Uterus (tissue), 4 donors: Measurements from ENCODE around the gene PAK1. TPM values are rescaled to one million over a fixed set of nuclear protein-coding genes. Genes with fewer than 3 reads are reported as not detected.

Experiments
- DNase-seq, 2 donors: peaks; one replicate each; pipeline ENCODE4 v3.0.0-alpha.2; 2019 to 2020
- H3K27ac ChIP-seq, 2 donors: fragments of 200-600 bp; sonication (generic); 1 replicate in 1 of 2; 2 replicates in 1 of 2; pipeline ENCODE4 v1.5.1; 2016 to 2018
- H3K27me3 ChIP-seq, 2 donors: fragments of 200-600 bp; sonication (generic); one replicate each; pipeline ENCODE4 v1.5.1; 2018 to 2019; ENCODE audit warnings: control low read depth in 1 of 2
- H3K36me3 ChIP-seq, 2 donors: fragments of 200-600 bp; sonication (generic); one replicate each; pipeline ENCODE4 v1.5.1; 2019; ENCODE audit warnings: control low read depth in 1 of 2
- H3K4me1 ChIP-seq, 2 donors: fragments of 200-600 bp; sonication (generic); one replicate each; pipeline ENCODE4 v1.5.1; 2018 to 2019; ENCODE audit warnings: control low read depth in 1 of 2
- H3K4me3 ChIP-seq, 2 donors: fragments of 200-600 bp; sonication (generic); 1 replicate in 1 of 2; 2 replicates in 1 of 2; pipeline ENCODE4 v1.5.1; 2018 to 2019; ENCODE audit warnings: mild to moderate bottlenecking in 1 of 2
- H3K9me3 ChIP-seq, 2 donors: fragments of 200-600 bp; sonication (generic); one replicate each; pipeline ENCODE4 v1.5.1; 2019; ENCODE audit warnings: control low read depth in 1 of 2
- POLR2A ChIP-seq, 2 donors: fragments of 450-650 bp; IDR thresholded peaks; one replicate each; pipeline ENCODE4 v1.6.1; 2016; ENCODE audit warnings: antibody characterized with exemption in 2 of 2, mild to moderate bottlenecking in 1 of 2, moderate library complexity in 1 of 2
- intact Hi-C: fragments of 100-400 bp; cut with DNase I; formaldehyde crosslinking; loops from one replicate; pipeline ENCODE4 v1.15.1; 2023; ENCODE audit warnings: low total_unique reads
- total RNA-seq, 4 donors: library from RNA; depleted of rRNA in 3 of 4; stranded (reverse); fragments of >200 nt in 3 of 4; gene quantifications; one replicate each; pipeline versions ENCODE4 v1.1.0 to v1.2.4, GENCODE V29; 2014 to 2023
- TF ChIP-seq, protein P1 (sequence below), 4 experiments: fragments of 200-600 bp in 2 of 4; fragments of 450-650 bp in 2 of 4; sonication (generic) in 2 of 4; IDR thresholded peaks; one replicate each; pipeline ENCODE4 v1.5.1; 2016 to 2019; ENCODE audit warnings: antibody characterized with exemption in 4 of 4, mild to moderate bottlenecking in 2 of 4, moderate library complexity in 1 of 4
- donor health status: DM: yes; HTN: yes; CAD: no.

The PAK1 gene
- total RNA-seq, 4 donors from 2014 or later: 17.4 to 55.2 (median 35.7) TPM

GRCh38 chr11:77411137-77411707, 62.7 kb downstream of the PAK1 start:
- intact Hi-C loops: no loop called here
- no peak for TF ChIP-seq POLR2A (IDR thresholded peaks at IDR 0.05)
- TF ChIP-seq, protein P1, sequence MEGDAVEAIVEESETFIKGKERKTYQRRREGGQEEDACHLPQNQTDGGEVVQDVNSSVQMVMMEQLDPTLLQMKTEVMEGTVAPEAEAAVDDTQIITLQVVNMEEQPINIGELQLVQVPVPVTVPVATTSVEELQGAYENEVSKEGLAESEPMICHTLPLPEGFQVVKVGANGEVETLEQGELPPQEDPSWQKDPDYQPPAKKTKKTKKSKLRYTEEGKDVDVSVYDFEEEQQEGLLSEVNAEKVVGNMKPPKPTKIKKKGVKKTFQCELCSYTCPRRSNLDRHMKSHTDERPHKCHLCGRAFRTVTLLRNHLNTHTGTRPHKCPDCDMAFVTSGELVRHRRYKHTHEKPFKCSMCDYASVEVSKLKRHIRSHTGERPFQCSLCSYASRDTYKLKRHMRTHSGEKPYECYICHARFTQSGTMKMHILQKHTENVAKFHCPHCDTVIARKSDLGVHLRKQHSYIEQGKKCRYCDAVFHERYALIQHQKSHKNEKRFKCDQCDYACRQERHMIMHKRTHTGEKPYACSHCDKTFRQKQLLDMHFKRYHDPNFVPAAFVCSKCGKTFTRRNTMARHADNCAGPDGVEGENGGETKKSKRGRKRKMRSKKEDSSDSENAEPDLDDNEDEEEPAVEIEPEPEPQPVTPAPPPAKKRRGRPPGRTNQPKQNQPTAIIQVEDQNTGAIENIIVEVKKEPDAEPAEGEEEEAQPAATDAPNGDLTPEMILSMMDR (IDR thresholded peaks at IDR 0.05): no peak
- Histone ChIP-seq H3K4me1 (peaks cover 3 to 5% of the 10 kb centered on the region in 2 donors), H3K4me3 (peak overlapping the region; percentile 42 to 50), H3K9me3 (no peaks in the 10 kb centered on the region), H3K36me3 (no peaks in the 10 kb centered on the region), H3K27me3 (no peaks in the 10 kb centered on the region), H3K27ac (peak overlapping the region; percentile 84 to 90)
- DNase-seq: peak; percentile 18 to 20

DNA sequence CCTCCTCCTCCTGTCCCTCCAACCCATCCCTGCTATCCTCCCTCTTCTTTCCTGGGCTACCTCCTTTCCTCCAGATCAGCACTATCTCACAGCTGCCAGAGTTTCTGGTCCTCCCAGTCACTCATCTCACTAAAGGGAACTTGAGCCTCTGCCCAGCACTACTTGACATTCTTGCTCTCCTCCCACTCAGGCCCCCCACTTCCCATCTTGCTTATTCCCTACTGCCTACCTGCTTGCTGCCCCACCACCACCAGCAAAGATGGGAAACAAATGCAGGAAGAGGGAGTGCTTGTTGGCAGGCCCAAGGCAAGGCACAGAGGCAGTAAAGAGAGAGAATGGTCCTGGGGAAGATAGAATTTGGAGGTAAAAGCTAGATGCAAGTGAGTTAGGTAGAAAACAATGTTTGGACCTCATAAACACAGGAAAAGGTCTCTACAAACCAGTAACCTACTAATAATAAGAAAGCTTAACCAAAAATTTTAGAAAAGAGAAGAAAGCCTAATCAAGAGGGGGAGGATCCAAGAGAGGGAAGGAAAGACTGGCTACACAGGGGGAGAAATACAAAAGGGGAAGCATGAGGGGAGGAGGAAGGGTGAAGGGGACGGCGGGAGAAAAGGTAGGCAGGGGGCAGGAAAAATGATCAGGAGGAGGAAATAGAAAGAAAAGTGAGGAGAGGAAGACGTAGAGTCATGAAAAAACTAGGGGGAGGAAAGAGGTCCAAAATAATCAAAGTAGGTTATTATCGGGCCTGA, 63.6 kb downstream of the PAK1 start:
- H3K27me3 ChIP-seq: no peaks in the 10 kb centered on the region
- H3K36me3 ChIP-seq: no peaks in the 10 kb centered on the region
- intact Hi-C loops: no loop called here
- no peak overlapping the region for H3K4me3 ChIP-seq
- H3K27ac ChIP-seq: peak overlapping the region; percentile 11 to 84
- no peak for DNase-seq
- no peaks in the 10 kb centered on the region for H3K9me3 ChIP-seq
- TF ChIP-seq POLR2A (IDR thresholded peaks at IDR 0.05): no peak
- TF ChIP-seq, protein P1 (IDR thresholded peaks at IDR 0.05): no peak
- peaks cover 3 to 5% of the 10 kb centered on the region in 2 donors for H3K4me1 ChIP-seq

GRCh38 chr11:77409046-77409445, 64.8 kb downstream of the PAK1 start:
- intact Hi-C loops: no loop called here
- TF ChIP-seq, protein P1 (IDR thresholded peaks at IDR 0.05): no peak
- TF ChIP-seq POLR2A (IDR thresholded peaks at IDR 0.05): no peak
- DNase-seq: no peak
- H3K9me3 ChIP-seq: no peaks in the 10 kb centered on the region
- H3K36me3 ChIP-seq: no peaks in the 10 kb centered on the region
- H3K27ac ChIP-seq: no peak overlapping the region
- no peaks in the 10 kb centered on the region for H3K27me3 ChIP-seq
- peaks cover 3 to 5% of the 10 kb centered on the region in 2 donors for H3K4me1 ChIP-seq
- no peak overlapping the region for H3K4me3 ChIP-seq

DNA sequence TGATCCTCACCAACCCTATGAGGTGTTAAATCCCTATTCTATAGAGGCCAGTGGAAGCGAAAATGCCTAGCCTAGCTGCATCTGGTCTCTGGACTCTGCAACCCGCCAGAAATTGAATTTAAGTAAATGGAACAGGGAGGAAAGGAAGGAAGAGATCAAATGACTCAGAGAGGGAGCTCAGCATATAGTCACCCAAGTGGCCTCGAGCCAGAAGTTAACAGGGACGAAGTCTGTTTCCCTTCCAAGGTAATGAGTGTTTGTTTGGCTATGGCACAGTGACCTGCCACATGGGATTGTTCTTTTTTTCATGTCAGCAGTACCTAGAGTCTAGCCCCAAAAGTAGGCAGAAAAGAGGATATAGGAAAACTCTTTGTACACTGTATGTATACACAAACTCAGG, 66.3 kb downstream of the PAK1 start:
- Histone ChIP-seq H3K4me1 (peaks cover 3 to 5% of the 10 kb centered on the region in 2 donors), H3K9me3 (no peaks in the 10 kb centered on the region), H3K27ac (no peak overlapping the region), H3K36me3 (no peaks in the 10 kb centered on the region), H3K27me3 (no peaks in the 10 kb centered on the region), H3K4me3 (no peak overlapping the region)
- TF ChIP-seq, protein P1 (IDR thresholded peaks at IDR 0.05): no peak
- no peak for TF ChIP-seq POLR2A (IDR thresholded peaks at IDR 0.05)
- intact Hi-C loops: no loop called here
- DNase-seq: peak; percentile 35 to 40

GRCh38 chr11:77406396-77406795, 67.5 kb downstream of the PAK1 start:
- TF ChIP-seq, protein P1 (IDR thresholded peaks at IDR 0.05): no peak
- TF ChIP-seq POLR2A (IDR thresholded peaks at IDR 0.05): no peak
- no peak overlapping the region for H3K27ac ChIP-seq

More at GRCh38 chr11:77406396-77406795, 67.5 kb downstream of the PAK1 start:
- H3K36me3 ChIP-seq: no peaks in the 10 kb centered on the region
- H3K27me3 ChIP-seq: no peaks in the 10 kb centered on the region
- DNase-seq: no peak
- H3K4me1 ChIP-seq: peaks cover 3 to 5% of the 10 kb centered on the region in 2 donors
- intact Hi-C loops: no loop called here
- H3K4me3 ChIP-seq: no peak overlapping the region
- no peaks in the 10 kb centered on the region for H3K9me3 ChIP-seq
